ENCODE data around the gene CALHM1. TPM values are rescaled to one million over a fixed set of nuclear protein-coding genes. Genes with fewer than 3 reads are reported as not detected.
A peak's percentile ranks its signal among the peaks of the same experiment; 100 is the strongest.

CALHM1 gene
- total RNA-seq, 1 donor from 2014 or later = not detected

DNA sequence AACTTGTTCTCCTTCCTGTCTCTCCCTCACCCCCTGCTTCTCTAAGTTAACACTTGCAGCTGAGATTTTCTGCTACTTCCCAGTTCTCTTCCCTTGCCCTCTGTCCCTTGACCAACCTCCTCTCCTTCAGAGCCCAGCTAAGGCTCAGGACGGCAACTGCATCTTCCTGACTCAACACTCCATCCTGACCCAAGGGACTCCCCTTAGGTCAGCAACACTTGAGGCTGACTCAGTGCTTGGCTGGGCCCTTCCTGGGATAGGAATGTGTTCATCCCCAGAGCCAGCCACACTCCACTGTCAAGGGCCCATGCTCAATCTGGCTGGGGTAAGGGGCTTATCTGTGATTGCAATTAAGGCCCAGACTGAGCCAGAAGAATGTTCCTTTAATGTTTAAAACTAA lies 10.0 kb downstream of the CALHM1 start:
- Mint-ChIP-seq H3K9me3 (no peaks in the 10 kb centered on the region), H3K4me1 (ENCODE audit: low read depth) (peaks cover 62% of the 10 kb centered on the region), H3K27me3 (ENCODE audit: insufficient read depth) (no peaks in the 10 kb centered on the region), H3K27ac (peak overlapping the region; percentile 63), H3K36me3 (ENCODE audit: low read depth) (peaks cover 50% of the 10 kb centered on the region), H3K4me3 (peak overlapping the region; percentile 40)
- intact Hi-C loops (cut with micrococcal nuclease) = no loop called here
- DNase-seq (ENCODE audit: low spot score) = no peak

DNA sequence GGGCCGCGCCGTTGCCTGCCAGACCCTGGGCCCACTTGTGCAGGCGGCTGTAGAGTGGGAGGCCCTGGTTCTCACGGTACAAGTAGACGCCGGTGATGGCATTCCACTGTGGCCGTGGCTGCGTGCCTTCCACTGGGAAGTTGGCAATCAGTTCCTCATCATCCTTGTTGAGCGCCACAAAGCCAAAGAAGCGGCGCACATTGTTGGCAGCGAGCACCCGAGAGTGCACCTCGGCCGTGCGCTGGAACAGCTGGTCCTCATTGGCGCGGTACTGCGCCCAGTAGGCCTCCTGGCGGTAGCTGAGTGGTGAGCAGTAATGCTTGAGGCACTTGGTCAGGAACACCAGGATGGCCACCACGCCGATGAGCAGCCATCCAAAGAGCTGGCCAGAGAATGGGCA lies 11.5 kb downstream of the CALHM1 start:
- Mint-ChIP-seq H3K4me1 (ENCODE audit: low read depth) (peaks cover 52% of the 10 kb centered on the region), H3K27me3 (ENCODE audit: insufficient read depth) (no peaks in the 10 kb centered on the region), H3K4me3 (no peak overlapping the region), H3K27ac (no peak overlapping the region), H3K9me3 (no peaks in the 10 kb centered on the region), H3K36me3 (ENCODE audit: low read depth) (peaks cover 62% of the 10 kb centered on the region)
- DNase-seq (ENCODE audit: low spot score) = no peak
- intact Hi-C loops (cut with micrococcal nuclease) = no loop called here

GRCh38 chr10:103445767-103446567 lies 12.7 kb downstream of the CALHM1 start:
- Mint-ChIP-seq H3K27ac (no peak overlapping the region), H3K4me1 (ENCODE audit: low read depth) (peaks cover 47% of the 10 kb centered on the region), H3K4me3 (no peak overlapping the region), H3K27me3 (ENCODE audit: insufficient read depth) (no peaks in the 10 kb centered on the region), H3K9me3 (no peaks in the 10 kb centered on the region), H3K36me3 (ENCODE audit: low read depth) (peaks cover 69% of the 10 kb centered on the region)
- intact Hi-C loops (cut with micrococcal nuclease) = no loop called here
- no peak for DNase-seq (ENCODE audit: low spot score)

DNA sequence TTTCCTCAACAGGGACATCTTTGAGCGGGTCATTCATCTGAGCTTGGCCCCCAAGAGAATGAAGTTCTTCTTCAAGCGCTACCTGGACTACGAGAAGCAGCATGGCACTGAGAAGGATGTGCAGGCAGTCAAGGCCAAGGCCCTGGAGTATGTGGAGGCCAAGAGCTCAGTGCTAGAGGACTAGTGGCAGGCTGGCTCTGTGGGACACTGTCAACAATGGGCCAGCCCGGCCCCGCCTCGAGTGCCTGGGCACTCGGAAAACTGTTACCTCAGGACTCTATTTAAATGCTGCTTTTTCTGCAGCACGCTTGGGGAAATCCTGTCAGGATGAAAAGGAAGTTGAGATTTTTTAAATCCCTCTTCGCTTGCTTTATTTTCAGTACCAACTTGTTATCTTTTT lies 13.3 kb downstream of the CALHM1 start:
- Mint-ChIP-seq H3K27ac (no peak overlapping the region), H3K9me3 (no peaks in the 10 kb centered on the region), H3K36me3 (ENCODE audit: low read depth) (peaks cover 69% of the 10 kb centered on the region), H3K4me1 (ENCODE audit: low read depth) (peaks cover 41% of the 10 kb centered on the region), H3K4me3 (no peak overlapping the region), H3K27me3 (ENCODE audit: insufficient read depth) (no peaks in the 10 kb centered on the region)
- intact Hi-C loops (cut with micrococcal nuclease) = no loop called here
- no peak for DNase-seq (ENCODE audit: low spot score)

- intact Hi-C loops (cut with micrococcal nuclease) = no loop called here
- DNase-seq (ENCODE audit: low spot score) = no peak
- H3K27me3 Mint-ChIP-seq (ENCODE audit: insufficient read depth) = no peaks in the 10 kb centered on the region
- H3K4me1 Mint-ChIP-seq (ENCODE audit: low read depth) = peaks cover 33% of the 10 kb centered on the region
- peaks cover 68% of the 10 kb centered on the region for H3K36me3 Mint-ChIP-seq (ENCODE audit: low read depth)
- peak overlapping the region; percentile 22 for H3K27ac Mint-ChIP-seq
- no peak overlapping the region for H3K4me3 Mint-ChIP-seq
- no peaks in the 10 kb centered on the region for H3K9me3 Mint-ChIP-seq
These were observed 14.2 kb downstream of the CALHM1 start for GRCh38 chr10:103444478-103444877.

GRCh38 chr10:103443475-103444185 lies 15.1 kb downstream of the CALHM1 start:
- intact Hi-C loops (cut with micrococcal nuclease) = no loop called here
- Mint-ChIP-seq H3K4me3 (no peak overlapping the region), H3K4me1 (ENCODE audit: low read depth) (peaks cover 24% of the 10 kb centered on the region), H3K9me3 (no peaks in the 10 kb centered on the region), H3K27me3 (ENCODE audit: insufficient read depth) (no peaks in the 10 kb centered on the region), H3K27ac (peak overlapping the region; percentile 6), H3K36me3 (ENCODE audit: low read depth) (peaks cover 65% of the 10 kb centered on the region)
- no peak for DNase-seq (ENCODE audit: low spot score)

GRCh38 chr10:103442031-103442461 lies 16.7 kb downstream of the CALHM1 start:
- no peaks in the 10 kb centered on the region for H3K9me3 Mint-ChIP-seq
- no peak for DNase-seq (ENCODE audit: low spot score)
- H3K27ac Mint-ChIP-seq = no peak overlapping the region
- H3K27me3 Mint-ChIP-seq (ENCODE audit: insufficient read depth) = no peaks in the 10 kb centered on the region
- H3K36me3 Mint-ChIP-seq (ENCODE audit: low read depth) = peaks cover 71% of the 10 kb centered on the region
- H3K4me1 Mint-ChIP-seq (ENCODE audit: low read depth) = peaks cover 16% of the 10 kb centered on the region
- intact Hi-C loops (cut with micrococcal nuclease) = no loop called here
- H3K4me3 Mint-ChIP-seq = no peak overlapping the region

- DNase-seq (ENCODE audit: low spot score) = no peak
- Mint-ChIP-seq H3K27me3 (ENCODE audit: insufficient read depth) (no peaks in the 10 kb centered on the region), H3K4me3 (no peak overlapping the region), H3K4me1 (ENCODE audit: low read depth) (peaks cover 16% of the 10 kb centered on the region), H3K36me3 (ENCODE audit: low read depth) (peaks cover 73% of the 10 kb centered on the region), H3K27ac (no peak overlapping the region), H3K9me3 (no peaks in the 10 kb centered on the region)
- intact Hi-C loops (cut with micrococcal nuclease) = no loop called here
These were observed 17.1 kb downstream of the CALHM1 start for GRCh38 chr10:103441611-103442010.

DNA sequence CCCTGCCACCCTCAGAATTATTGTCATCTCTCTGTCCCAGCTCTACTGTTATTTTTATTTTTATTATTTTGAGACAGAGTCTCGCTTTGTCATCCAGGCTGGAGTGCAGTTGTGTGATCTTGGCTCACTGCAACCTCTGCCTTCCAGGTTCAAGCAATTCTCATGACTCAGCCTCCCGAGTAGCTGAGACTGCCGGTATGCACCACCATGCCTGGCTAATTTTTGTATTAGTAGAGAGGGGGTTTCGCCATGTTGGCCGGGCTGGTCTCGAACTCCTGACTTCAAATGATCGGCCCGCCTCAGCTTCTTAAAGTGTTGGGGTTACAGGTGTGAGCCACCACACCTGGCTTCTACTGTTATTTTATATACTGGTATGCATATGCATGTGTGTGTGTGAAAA lies 17.5 kb downstream of the CALHM1 start:
- H3K36me3 Mint-ChIP-seq (ENCODE audit: low read depth) = peaks cover 76% of the 10 kb centered on the region
- no peak overlapping the region for H3K27ac Mint-ChIP-seq
- DNase-seq (ENCODE audit: low spot score) = no peak
- H3K9me3 Mint-ChIP-seq = no peaks in the 10 kb centered on the region
- H3K4me3 Mint-ChIP-seq = no peak overlapping the region
- H3K27me3 Mint-ChIP-seq (ENCODE audit: insufficient read depth) = no peaks in the 10 kb centered on the region
- intact Hi-C loops (cut with micrococcal nuclease) = no loop called here
- peaks cover 15% of the 10 kb centered on the region for H3K4me1 Mint-ChIP-seq (ENCODE audit: low read depth)

DNA sequence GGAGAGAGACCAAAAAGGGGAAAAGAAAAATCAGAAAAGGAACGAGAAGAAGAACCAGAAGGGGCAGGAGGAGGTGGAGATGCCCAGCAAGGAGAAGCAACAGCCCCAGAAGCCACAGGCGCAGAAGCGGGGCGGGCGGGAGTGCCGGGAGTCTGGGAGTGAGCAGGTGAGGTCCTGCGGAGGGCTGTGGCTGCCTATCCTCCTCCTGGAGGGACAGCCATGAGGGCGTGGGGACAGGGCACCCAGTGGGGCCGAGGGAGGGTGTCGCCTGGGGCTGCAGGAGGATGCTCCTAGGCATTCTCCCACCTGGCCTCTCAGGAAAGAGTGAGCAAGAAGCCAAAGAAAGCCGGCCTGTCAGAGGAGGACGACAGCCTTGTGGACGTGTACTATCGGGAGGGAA lies 18.3 kb downstream of the CALHM1 start:
- Mint-ChIP-seq H3K4me1 (ENCODE audit: low read depth) (peaks cover 7% of the 10 kb centered on the region), H3K27me3 (ENCODE audit: insufficient read depth) (no peaks in the 10 kb centered on the region), H3K4me3 (no peak overlapping the region), H3K9me3 (no peaks in the 10 kb centered on the region), H3K36me3 (ENCODE audit: low read depth) (peaks cover 69% of the 10 kb centered on the region), H3K27ac (peak overlapping the region; percentile 19)
- DNase-seq (ENCODE audit: low spot score) = no peak
- intact Hi-C loops (cut with micrococcal nuclease) = no loop called here

DNA sequence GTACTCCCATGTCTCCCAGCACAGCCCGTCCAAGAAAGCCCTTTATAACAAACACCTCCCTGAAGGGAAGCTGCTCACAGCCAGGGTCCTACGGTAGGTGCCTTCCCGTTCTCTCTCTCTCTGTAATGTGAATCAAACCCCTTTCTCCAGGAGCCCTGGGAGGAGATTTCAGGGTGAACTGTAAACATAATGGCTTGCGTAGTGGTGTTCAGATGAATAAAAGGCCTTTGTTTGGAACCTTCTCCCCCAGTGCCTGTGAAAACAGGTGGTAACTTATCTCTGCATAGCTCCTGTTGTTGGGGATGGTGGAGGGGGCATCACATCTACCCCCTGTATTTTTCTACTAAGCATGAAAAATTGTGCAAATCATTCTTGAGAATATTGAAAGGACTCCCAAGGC lies 18.9 kb downstream of the CALHM1 start:
- peaks cover under 1% of the 10 kb centered on the region for H3K4me1 Mint-ChIP-seq (ENCODE audit: low read depth)
- DNase-seq (ENCODE audit: low spot score) = no peak
- intact Hi-C loops (cut with micrococcal nuclease) = no loop called here
- no peaks in the 10 kb centered on the region for H3K9me3 Mint-ChIP-seq
- peaks cover 65% of the 10 kb centered on the region for H3K36me3 Mint-ChIP-seq (ENCODE audit: low read depth)
- no peak overlapping the region for H3K27ac Mint-ChIP-seq
- H3K4me3 Mint-ChIP-seq = no peak overlapping the region
- H3K27me3 Mint-ChIP-seq (ENCODE audit: insufficient read depth) = no peaks in the 10 kb centered on the region

GRCh38 chr10:103433858-103434257 lies 24.8 kb downstream of the CALHM1 start:
- Mint-ChIP-seq H3K4me1 (ENCODE audit: low read depth) (peaks cover 33% of the 10 kb centered on the region), H3K9me3 (no peaks in the 10 kb centered on the region), H3K36me3 (ENCODE audit: low read depth) (peaks cover 54% of the 10 kb centered on the region), H3K4me3 (no peak overlapping the region), H3K27ac (no peak overlapping the region), H3K27me3 (ENCODE audit: insufficient read depth) (no peaks in the 10 kb centered on the region)
- intact Hi-C loops (cut with micrococcal nuclease) = no loop called here
- no peak for DNase-seq (ENCODE audit: low spot score)

DNA sequence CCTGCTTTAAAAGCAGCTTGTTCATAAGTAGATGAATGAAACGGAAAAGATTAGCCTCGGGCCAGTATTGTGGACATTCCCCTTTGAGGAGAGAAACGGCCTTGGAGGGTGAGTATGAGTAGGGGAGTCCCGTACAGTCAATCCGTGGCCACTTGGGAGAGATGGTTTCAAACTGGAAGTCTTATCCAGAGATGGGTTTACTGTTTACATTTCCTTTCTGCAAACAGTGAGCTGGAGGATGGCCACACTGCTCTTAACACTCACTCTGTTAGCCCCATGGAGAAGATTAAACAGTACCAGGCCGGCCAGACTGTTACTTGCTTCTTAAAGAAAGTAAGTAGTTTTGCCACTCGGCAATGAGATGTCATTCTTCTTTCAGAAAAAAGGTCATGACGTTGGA lies 26.8 kb downstream of the CALHM1 start:
- Mint-ChIP-seq H3K4me1 (ENCODE audit: low read depth) (peaks cover 47% of the 10 kb centered on the region), H3K9me3 (no peaks in the 10 kb centered on the region), H3K27me3 (ENCODE audit: insufficient read depth) (no peaks in the 10 kb centered on the region), H3K27ac (no peak overlapping the region), H3K36me3 (ENCODE audit: low read depth) (peaks cover 54% of the 10 kb centered on the region), H3K4me3 (no peak overlapping the region)
- intact Hi-C loops (cut with micrococcal nuclease) = no loop called here
- DNase-seq (ENCODE audit: low spot score) = no peak

Measured in activated T-helper 1 cell treated with anti-CD3 and anti-CD28 coated beads, Interleukin-12 subunit alpha, Interleukin-12 subunit beta, Interleukin-2, Interleukin-4 antibody, amounts not matched to agents 30 ng/mL and 10 ng/mL and 1 ng/mL, durations not matched to agents 14 hours and 24 hours and 36 hours (primary cell).